Islet of Langerhans (tissue), 1 donor: Measurements from ENCODE around the gene NSL1.

Experiments
- FAIRE-seq: peaks from one replicate; lab custom pipeline; 2011; peaks lifted over from hg19 to GRCh38; lab: Jason Lieb, UNC

The NSL1 gene

DNA sequence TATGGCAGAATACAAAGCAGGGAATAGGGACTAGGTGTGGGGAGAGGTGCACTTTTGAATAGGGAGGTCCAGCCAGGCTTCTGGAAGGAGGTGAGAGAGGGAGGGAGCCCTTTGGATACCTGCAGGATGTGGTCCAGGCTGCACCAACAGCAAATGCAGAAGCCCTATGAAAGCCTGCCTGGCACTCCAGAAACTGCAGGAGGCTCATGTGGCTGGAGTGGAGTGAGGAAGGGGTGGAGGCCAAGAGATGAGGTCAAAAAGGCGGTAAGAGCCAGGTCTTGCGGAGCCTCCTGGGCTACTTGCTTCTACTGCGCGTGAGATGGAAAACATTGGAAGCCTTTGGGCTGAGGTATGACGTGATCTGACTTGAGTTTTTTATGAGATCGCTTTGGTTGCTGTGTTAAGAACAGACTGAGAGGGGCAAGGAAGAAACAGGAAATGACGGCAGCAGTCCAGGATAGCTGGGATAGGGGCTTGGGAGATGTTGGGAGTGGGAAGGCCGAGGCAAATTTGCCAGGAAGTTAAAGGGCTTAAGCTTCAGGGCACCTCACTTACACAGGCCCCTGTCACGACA lies 87.5 kb downstream of the NSL1 start:
- FAIRE-seq, result no peak

- FAIRE-seq, result no peak
Observed at GRCh38 chr1:212702672-212703071, 88.9 kb downstream of the NSL1 start.

GRCh38 chr1:212701910-212702309 lies 89.7 kb downstream of the NSL1 start:
- no peak for FAIRE-seq

GRCh38 chr1:212700892-212701819 lies 90.4 kb downstream of the NSL1 start:
- no peak for FAIRE-seq

DNA sequence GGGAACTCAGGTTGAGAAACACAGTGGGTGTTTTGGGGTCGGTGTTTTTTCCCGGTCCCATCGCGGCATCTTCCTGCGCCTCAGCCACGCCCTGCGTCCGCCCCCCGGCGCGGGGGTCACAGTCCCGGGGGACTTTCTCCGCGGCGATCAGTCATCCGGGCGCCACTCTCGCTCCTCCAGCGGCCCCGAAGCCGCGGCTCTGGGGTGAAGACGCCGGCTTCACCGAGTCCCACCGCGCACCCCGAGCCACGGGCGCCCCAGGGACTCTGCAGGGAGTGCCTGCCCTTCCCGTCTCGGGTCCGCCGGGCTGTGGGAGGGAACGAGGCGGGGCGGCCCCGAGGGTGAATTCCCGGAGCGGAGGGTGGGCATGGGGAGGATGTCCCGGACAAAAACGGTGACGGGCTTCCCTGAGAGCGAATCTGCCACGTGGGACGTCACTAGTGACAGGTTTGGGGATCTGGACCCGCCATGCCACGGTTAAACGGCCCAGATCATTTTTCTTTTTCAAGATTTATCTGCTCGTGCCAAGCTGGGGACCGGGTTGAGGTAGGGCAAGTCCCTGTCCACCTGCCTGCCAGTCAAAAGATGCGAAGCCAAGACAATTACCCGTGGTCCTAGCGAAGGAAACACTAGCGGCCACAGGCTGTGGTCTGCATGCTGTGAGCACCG lies 91.2 kb downstream of the NSL1 start:
- FAIRE-seq, result no peak

GRCh38 chr1:212699625-212700222 lies 91.9 kb downstream of the NSL1 start, which contains the start of gene BATF3:
BATF3 (minus strand) TSS chr1:212699840; CDS start chr1:212699762, 78 bp downstream.
- FAIRE-seq, result no peak

DNA sequence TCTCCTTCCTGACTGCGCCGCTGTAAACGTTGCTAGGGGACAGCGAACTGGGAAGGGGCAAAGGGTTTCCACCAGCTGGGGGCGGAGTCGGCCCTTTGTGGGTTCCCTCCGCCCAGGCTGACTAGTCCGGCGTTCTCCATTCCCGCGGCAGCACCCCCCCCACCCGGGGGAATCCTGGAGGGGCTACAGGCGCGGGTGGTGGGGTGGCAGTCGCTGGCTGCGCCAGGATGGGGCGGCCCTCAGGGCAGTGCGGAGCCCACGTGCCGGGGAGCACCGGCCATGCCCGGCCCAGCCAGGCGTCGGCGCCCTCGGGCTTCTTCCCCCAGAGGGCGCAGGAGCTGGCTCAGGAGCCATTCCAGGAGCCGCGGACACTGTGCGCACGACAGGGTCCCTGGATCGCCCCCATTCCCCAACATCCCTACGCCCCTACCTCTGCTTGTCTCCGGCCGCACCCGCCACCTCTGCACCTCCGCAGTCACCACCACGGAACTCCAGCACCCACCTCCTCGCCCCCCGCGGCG lies 92.4 kb downstream of the NSL1 start:
- FAIRE-seq, result no peak

DNA sequence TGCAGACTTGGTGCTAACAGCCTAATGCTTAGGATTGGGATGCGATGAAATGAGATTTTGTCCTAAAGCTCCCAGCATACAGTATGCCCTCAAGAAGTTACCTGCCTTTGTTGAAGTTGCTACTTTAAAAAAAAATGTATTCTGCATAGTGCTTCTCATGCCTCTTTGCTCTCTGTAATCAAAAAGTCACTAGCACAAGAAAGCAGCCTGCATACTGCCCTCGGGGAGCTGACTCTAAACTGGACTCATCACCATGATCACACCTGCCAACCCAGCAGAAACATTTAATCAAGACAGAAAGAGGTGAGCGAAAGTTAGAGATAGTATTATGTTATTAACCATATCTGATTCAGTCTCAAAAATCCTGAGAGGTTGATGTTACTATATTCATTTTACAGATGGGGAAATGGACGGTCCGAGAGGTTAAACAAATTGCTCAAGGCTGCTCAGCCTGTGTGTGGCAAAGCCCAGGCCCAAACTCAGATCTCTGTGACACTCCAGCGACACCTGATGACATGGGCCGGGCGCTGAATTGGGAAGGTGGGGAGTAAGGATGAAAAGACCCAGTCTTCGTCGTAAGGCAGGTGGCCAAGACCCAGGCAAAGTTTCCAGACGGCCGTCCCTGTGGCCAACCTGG lies 93.0 kb downstream of the NSL1 start:
- FAIRE-seq, result no peak

GRCh38 chr1:212696721-212697331 lies 94.8 kb downstream of the NSL1 start:
- FAIRE-seq, result no peak

GRCh38 chr1:212692774-212693644 lies 98.6 kb downstream of the NSL1 start:
- FAIRE-seq, result no peak

DNA sequence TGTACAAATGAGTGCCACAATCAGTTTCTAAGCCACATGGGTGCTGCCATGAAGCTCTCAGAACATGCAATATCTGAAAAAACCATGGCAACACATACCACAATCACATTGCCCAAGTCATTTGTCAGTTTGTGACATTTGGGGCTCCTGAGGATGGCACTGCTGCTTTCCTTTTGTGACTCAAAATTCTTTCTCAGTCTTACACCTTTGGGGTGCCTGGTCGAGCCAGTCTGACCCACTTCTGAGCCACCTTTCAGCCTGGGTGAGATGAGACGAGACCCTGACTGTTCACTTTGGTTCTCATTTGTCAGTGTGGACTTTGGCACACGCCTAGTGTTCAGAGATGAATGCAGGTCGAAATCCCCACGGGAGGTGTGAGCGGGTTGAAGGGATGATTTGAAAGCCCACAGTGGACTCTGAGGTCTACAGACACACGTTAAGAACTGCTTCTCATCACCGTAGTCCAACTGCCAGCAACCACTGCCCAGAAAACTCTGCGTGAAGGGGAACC lies 100.0 kb downstream of the NSL1 start:
- FAIRE-seq, result no peak

GRCh38 chr1:212690816-212691403 lies 100.7 kb downstream of the NSL1 start:
- no peak for FAIRE-seq

GRCh38 chr1:212689758-212690529 lies 101.6 kb downstream of the NSL1 start:
- no peak for FAIRE-seq

GRCh38 chr1:212689196-212689725 lies 102.3 kb downstream of the NSL1 start:
- FAIRE-seq, result no peak

- no peak for FAIRE-seq
Observed at GRCh38 chr1:212688341-212689047, 103.1 kb downstream of the NSL1 start.

- no peak for FAIRE-seq
Observed at GRCh38 chr1:212687811-212688210, 103.8 kb downstream of the NSL1 start.

DNA sequence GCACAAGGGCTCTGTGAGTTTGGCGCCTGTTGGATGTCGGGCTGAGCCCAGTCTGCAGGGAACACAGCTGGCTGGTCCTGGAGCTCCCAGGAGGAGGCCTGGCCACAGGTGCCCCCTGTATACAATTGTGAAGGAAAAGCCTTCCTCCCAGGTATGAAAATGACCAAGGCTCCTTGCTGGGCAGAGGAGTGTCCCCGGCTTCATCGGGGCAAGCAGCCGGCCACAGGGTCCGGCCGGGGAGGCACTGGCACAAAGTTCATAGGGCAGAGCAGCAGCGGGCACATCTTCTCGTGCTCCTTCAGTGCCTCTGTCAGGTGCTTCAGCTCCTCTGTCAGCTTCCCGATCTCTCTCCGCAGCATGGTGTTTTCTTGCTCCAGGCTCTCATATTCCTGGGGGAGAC lies 105.0 kb downstream of the NSL1 start:
- FAIRE-seq, result no peak

DNA sequence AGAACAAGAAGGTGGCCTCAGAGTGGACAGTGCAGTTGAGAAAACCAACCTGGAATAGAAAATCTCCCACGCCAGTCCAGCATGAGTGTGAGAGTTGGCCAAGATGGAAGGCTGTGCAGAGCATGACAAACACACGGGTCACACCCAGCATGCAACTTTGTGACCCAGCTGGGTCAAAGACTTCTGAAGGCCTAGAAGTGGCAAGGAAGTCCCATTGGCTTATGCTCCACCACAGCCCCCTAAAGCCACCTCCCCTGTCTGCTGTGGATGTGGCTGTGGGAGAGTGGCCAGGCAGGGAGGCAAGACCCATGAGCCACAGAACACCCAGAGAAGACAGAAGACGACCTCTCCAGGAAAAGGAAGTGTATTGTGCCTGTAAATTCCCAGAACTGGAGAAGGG lies 105.5 kb downstream of the NSL1 start:
- FAIRE-seq, result no peak
